ENCODE data around the gene DBF4B.

DBF4B gene

DNA sequence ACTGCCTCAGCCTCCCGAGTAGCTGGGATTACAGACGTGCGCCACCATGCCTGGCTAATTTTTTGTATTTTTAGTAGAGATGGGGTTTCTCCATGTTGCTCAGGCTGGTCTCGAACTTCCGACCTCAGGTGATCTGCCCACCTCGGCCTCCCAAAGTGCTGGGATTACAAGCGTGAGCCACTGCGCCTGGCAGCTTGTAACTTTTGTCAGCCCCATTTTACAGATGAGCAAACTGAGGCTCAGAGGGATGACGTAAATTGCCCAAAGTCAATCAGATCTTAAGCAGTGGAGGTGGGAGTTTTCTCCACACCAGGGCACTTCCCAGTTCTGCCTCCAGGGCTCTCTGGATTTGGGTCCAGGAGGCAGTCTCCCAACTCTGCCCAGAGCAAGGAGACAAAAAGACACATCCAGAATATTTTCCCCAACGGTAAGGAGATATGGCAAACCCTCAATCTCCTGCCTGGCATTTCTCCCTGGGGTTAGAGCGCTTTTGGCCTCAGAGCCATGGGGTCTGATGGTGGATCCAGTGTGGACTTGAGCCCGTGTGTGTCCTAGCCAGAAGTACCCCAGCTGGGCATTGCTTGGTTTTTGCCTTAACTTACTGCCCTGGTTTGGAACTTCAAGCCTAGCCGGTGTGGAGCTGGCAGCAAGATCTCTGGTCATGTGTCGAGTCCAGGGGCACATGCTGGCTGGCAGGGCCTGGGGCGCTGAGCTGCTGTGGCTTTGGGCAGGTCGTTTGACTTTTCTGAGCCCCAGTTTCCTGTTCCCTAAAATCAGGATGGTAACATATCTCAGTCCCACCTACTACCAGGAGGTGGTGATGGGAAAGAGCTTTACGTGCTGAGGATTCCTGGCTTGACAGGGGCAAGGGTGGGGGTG lies 53.7 kb downstream of the DBF4B start:
- no peak for FAIRE-seq

DNA sequence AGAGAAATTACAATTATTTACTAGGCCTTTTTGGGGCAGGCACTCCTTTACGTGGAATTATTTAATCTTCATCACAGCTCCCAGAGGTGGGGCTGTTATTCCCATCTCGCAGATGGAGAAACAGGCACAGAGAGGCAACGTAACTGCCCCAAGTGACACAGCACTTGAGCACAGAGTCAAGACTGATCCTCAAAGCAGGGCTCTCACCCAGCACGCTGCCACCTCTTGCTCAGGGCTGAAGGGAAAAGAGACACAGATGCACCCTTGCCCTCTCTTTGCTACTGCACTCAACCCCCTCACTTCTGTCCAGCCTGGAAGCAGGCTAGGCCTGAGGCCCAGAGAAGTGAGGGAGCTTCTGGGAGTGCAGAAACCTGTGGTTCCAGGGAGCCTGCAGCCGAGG lies 54.7 kb downstream of the DBF4B start:
- no peak for FAIRE-seq

DNA sequence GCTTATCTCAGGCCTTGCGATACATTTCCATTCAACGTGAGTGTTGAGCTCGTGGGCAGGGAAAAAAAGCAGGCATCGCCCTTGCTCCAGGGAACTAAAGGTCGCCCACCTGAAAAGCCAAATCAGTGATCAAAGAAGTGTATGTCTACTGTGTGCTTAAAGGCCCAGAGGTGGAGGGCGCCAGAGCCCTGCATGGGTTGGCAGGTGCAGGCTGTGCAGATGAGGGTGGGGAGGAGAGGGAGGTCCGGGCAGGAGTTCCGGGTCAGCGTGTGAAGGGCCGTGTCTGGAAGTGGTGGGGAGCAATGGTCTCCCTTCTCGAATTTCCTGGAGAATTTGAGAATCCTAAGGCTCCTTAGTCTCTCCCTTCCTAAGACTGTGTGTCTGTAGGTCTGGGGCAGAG lies 57.5 kb downstream of the DBF4B start:
- FAIRE-seq, result no peak

DNA sequence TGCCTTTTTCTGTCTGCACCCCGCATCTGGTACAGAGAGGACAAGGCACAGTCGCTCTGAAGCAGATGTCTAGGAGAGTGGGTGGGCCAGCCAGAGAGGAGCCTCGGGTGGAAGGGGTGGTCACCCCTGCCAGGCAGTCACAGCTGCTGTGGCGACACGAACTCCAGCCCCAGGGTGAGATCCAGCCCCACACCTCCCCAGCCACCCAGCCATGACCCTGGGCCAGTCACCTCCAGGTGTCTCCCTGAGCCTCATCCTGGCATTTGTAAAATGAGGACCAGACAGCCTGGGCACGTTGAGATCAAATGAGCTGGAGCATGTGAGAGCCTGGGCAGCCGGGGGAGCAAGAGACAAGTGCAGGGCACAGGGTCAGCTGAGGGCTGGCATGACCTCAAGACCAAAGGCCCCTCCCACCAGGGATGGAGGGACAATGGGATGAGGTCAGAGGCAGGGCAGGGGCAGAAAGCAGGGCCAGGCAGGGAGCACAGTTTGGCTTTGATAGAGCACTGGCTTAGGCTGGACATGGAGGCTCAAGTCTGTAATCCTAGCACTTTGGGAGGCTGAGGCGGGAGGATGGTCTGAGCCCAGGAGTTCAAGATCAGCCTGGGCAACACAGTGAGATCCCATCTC lies 58.1 kb downstream of the DBF4B start:
- no peak for FAIRE-seq

DNA sequence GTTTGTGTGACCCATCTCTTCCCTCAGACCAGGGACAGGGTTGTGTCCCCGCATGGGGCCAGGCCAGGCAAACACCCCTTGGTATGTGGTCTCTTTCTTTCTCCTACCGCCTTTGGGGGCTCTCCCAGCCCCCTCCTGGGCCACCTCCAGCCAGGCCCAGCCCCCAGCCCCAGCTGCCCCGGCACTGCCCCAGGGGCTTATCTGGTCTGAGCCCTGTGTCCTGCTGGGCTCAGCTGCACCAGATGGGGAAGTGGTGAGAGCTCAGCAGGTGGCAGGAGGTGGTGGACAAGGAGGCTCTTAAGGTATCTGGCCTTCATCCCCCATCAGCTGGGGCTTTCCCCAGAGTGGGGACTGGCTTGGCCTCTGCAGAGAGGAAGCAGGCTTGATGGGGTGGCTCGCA lies 59.0 kb downstream of the DBF4B start:
- no peak for FAIRE-seq

DNA sequence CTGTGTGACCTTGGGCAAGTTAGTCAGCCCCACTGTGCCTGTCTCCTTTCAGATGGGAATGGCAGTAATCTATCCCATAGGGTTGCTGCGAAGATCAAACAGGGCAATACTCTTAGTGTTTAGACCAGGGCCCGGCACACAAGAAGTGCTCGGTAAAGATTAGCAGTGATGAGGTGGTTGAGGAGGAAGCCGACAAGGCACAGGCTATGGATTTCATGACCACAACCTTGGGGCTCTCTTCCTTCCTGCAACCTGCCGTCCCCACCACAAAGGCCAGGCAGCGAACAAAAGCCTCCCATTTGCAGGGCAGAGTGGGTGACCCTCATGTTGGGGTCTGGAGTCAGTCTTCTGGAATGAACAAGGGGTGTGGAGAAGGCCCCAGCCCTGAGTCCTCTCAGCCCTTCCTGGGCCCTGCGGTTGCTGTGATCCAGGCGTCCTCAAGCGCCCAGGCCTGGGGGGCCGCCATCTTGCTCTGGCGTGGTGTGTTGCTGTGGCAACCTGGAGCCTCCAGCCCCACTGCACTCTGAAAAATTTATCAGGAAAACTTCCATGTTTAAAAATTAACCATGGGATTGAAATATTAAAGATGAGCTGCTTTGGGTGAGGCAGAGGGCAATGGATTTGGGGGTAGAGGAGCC lies 60.2 kb downstream of the DBF4B start:
- no peak for FAIRE-seq

DNA sequence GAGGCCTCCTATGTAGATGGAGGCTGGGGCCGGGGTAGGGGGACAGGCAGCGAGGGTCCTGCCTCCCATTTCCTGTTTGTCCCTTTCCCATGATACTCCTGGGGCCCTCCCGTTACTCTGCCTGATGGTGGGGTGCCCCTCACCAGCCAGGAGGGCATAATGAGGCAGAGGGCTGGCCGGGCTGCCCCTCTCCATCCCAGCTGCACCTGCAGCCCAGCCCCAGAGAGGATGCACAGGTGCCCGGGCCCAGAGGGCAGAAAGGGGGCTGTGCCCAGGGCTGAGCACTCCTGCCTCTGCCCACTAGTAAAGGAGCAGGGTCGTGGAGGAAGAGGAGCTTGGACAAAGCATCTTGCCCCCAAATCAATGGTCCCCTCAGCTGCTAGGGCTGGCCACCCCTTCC lies 60.8 kb downstream of the DBF4B start:
- FAIRE-seq, result no peak

DNA sequence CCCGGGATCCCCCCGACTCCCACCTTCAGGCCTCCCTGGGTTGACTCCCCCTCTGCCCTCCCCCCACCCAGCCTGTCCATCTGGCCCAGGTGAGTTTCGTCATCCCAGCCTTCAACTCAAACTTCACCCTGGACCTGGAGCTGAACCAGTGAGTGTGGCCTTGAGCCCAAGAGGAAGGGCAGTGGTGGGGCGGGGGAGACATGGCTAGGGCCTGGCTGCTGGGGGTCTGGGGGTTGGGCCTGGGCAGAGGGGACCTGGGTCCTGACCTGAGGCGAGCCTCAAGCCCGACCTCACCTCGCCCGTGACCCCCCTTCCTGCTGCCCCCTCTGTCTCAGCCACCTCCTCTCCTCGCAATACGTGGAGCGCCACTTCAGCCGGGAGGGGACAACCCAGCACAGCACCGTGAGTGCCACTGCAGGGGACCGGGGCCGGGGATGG lies 61.2 kb downstream of the DBF4B start:
- FAIRE-seq, result no peak

DNA sequence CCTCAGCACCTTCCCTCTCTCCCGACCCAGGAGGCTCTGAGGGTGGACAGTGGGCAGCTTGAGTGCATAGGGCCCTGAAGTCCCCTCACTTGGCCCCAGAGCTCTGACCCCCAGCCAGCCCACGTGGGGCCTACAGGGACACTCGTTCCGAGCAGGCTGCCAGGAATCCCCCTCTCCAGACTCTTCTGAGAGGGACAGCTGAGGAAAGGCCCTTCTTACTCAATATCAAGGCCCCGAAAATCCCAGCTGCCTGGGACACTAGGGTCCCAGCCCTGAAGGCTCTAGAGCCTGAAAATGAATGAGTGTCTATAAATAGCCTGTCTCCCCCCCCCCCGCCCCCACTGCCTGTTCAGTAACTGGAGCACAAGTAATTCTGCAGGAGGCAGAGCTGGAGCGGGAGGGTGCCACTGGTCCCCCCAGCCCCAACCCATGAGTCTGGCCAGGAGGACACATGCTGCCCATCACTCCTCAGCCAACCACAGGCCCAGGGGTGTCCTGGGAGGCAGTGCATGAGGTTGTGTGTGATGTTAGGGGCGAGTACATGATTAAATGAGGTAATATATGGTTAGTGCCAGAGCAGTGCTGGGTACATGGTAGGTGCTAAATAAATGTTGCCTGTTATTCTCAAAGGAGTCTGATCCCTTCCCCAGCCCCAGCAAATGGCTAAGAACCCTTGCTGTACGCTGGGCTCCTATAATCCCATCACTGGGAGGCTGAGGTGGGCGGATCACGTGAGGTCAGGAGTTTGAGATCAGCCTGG lies 61.9 kb downstream of the DBF4B start:
- no peak for FAIRE-seq

DNA sequence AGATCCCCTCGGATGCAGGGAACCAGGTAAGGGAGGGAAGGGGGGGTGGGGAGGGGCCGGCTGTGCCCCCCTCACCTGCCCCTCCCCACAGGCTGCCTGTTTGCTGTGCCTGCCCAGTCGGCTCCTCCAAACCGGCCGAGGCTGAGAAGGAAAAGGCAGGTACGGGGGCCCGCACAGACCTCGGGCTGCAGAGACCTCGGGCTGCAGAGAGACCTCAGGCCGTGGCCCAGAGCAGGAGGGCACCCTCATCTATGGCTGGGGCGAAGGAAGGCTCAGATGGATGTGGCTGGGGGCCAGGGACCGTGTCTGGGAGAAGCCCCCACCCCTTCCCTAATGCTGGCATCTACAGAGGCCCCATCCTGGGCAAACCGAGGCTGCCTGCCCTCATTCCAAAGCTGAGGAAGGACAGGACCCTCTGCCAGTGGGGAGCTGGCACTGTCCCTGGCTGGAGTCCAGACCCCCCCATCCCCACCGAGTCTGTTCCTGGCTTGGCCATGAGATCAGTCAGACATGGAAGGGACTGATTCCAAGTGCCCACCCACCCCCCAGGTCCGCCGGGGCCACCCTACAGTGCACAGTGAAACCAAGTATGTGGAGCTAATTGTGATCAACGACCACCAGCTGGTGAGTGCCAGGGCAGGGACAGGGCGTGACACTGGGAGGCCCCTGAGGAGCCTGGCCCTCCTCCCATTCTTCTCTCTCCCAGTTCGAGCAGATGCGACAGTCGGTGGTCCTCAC lies 64.0 kb downstream of the DBF4B start:
- no peak for FAIRE-seq

DNA sequence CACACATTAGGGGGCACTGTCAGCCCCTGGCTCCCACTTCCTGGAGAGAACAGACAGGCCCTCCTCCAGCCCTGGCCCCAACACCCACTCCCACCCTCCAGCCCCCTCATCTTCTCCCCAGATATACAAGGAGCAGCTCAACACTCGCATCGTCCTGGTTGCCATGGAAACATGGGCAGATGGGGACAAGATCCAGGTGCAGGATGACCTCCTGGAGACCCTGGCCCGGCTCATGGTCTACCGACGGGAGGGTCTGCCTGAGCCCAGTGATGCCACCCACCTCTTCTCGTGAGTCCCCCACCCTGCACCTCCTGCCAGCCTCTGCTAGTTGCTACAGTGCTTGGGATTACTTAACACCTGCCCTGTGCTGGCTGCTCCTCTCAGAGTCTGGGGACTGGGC lies 64.7 kb downstream of the DBF4B start:
- no peak for FAIRE-seq

DNA sequence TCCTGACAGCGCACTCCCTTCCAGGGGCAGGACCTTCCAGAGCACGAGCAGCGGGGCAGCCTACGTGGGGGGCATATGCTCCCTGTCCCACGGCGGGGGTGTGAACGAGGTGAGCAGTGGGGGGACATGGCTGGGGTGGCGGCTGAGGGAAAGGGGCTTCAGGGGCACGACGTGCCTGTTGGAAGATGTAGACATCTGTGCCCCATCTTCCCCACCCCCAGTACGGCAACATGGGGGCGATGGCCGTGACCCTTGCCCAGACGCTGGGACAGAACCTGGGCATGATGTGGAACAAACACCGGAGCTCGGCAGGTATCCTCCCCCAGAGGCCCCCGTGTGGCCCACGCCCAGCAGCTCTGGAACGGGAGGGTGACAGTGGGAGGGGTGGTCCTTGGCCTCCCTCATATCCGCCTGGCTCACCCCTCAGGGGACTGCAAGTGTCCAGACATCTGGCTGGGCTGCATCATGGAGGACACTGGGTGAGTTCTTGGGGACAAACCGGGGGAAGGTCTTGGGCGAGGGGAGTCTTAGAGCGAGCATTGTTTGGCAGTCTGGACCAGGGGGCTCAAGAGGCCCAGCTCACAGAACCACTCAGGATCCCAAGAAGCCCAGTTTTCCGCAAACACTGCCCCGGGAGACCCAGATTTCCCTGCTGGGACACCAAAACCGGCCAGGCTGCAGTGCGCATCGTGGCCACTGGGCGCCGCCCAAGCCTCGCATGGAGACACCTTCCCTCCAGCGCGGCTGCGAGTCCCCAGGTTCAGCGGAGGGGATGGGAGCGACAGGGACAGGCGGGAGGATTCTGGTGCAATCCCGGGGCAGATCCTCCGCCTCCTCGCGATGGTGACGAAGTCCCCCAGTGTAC lies 66.0 kb downstream of the DBF4B start:
- FAIRE-seq, result no peak

DNA sequence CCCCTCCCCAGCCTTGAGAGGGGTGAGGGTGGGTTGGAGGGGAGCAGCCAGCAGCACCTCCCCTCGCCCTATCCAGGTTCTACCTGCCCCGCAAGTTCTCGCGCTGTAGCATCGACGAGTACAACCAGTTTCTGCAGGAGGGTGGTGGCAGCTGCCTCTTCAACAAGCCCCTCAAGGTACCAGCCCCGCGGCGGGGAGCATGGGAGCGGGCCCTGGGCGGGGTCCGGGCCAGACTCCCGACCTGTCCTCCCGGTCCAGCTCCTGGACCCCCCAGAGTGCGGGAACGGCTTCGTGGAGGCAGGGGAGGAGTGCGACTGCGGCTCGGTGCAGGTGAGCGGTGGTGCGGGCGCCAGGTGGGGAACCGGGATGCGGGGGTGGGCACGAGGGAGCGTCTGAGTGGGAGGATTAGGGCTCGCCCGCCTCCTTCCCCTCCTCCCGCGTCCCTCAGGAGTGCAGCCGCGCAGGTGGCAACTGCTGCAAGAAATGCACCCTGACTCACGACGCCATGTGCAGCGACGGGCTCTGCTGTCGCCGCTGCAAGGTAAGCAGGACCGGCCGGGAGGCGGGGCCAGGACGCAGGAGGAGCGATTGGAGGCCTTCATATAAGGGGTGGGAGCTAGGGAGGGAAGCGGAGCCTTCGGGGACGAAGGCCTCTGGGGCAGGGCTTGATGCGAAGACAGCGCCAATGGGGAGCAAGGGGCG lies 66.8 kb downstream of the DBF4B start:
- FAIRE-seq, result peak; percentile 63

DNA sequence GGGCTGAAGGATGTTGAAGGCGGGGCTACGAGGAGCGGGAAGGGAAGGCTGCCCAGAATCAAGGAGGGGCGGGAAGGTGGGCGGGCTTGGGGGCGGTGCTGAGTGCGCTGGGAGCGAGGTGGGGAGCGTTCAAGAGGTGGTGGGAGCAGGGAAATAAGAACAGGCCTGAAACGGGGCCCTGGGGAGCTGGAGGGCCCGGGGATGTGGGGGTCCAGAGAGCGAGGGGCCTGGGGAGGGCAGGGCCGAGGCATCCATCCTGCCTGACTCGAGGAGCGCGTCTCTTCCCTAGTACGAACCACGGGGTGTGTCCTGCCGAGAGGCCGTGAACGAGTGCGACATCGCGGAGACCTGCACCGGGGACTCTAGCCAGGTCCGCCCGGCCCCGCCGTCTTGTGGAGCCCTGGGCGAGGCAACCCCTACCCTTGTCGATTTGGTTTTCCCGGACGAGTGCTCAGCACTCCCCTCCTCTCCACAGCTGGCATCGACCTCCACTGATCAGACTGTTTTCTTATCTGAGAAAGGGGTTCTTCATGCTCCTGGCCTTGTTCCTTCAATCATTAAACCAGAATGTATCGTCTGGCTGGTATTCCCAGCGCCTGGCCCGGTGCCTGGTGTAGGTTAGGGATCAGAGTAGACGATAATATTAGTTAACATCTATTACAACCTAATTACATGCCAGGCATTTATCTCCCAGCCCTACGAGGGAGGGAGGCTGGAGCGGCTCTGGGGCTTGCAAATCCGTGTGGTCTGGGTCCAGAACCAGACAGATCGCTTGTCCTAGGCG lies 67.6 kb downstream of the DBF4B start:
- FAIRE-seq, result no peak

DNA sequence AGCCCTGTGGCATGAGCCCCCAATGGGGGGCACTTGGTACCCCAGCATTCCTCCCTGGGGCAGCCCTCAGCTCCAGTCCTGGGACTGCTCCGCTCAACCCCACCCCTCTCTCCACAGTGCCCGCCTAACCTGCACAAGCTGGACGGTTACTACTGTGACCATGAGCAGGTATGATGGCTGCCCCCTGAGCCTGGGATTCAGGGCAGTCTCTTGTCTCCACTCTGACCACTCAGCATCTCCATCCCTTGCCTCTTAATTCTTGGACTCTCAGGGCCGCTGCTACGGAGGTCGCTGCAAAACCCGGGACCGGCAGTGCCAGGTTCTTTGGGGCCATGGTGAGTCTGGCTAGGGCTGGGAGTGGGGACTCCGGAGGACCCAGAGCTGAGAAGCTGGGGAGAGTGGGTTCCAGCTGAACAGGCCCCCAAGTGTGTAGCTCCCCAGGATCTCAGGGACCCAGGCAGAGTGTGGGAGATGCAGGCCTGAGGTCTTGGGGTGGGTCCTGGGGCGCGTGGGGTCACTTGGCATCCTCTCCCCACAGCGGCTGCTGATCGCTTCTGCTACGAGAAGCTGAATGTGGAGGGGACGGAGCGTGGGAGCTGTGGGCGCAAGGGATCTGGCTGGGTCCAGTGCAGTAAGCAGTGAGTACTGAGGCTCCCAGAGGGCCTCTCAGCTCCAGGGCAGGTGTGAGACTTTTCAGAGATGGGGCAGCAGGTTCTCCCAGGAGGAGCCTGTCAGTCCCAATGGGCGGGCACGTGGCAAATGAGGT lies 68.3 kb downstream of the DBF4B start:
- FAIRE-seq, result no peak

DNA sequence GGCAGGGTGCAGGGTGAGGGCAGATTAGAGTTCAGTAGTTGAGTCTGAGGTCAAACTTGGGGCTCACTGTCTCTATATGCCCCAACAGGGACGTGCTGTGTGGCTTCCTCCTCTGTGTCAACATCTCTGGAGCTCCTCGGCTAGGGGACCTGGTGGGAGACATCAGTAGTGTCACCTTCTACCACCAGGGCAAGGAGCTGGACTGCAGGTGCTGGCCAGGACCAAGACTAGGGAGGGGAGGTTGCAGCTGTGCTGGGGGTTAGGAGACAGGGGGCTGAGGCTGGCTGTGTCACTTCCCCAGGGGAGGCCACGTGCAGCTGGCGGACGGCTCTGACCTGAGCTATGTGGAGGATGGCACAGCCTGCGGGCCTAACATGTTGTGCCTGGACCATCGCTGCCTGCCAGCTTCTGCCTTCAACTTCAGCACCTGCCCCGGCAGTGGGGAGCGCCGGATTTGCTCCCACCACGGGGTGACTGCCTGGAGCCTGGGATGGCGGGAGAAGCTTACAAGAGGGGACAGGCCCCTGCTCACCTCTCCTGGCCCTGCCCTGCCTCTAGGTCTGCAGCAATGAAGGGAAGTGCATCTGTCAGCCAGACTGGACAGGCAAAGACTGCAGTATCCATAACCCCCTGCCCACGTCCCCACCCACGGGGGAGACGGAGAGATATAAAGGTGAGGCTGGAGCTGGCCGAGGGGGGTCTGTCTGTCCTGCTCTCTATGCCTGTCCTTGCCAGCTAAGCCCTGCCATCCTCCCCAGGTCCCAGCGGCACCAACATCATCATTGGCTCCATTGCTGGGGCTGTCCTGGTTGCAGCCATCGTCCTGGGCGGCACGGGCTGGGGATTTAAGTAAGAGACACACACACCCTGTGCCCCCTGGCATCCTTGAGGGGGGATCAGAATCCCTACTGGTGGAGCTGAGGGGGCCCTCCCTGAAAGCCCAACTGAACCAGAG lies 69.2 kb downstream of the DBF4B start:
- no peak for FAIRE-seq

DNA sequence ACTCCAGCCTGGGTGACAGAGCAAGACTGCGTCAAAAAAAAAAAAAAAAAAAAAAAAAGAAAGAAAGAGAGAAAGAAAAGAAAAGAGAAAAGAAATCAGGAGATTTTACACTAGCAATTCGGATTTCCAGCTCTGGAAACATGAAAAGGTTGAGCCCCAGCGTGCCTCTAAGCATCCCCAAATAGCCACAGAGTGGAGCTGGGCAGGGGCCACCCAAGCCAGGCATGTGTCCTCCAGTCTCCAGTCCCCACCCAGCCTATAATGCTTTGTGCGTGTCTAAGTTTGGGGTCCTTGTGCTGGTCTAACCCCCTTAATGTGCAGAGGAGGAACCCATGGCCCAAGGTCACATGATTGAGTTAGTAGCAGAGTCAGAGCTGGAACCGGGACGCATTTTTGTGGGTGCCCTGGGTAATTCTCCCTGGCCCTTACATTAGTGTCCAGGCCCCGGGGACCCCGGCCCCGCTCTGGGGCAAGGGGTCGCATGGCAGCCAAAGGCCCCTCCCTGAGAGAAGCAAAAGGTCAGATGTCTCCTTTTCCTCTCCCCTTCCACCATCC lies 70.3 kb downstream of the DBF4B start:
- FAIRE-seq, result no peak

All from TTC549 (cell line).